ENCODE results near the gene ZNF787.

Gene ZNF787

DNA sequence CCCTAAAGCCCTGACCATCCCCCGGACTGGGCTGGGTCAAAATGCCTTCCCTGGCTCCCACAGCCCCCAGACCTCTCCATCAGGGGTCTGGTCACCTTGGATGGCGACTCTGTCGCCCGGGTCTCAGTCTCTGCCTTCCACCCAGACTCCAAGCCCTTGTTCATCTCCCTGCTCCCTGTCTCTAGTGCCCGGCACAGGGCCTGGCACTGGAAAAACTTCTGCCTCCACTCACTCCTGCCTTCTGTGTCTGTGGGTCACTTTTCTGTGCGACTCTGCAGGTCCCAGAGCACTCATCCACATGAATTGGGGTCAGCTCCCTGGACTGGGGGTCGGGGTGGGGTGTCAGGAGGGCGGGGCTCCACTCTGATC lies 1.1 kb downstream of the ZNF787 start:
- H3K4me3 ChIP-seq (ENCODE audit: insufficient read depth, low read length, poor library complexity, severe bottlenecking) = peak overlapping the region; percentile 72
- no peaks in the 10 kb centered on the region for H3K27me3 ChIP-seq (ENCODE audit: low read length)
- TF ChIP-seq, protein P1, sequence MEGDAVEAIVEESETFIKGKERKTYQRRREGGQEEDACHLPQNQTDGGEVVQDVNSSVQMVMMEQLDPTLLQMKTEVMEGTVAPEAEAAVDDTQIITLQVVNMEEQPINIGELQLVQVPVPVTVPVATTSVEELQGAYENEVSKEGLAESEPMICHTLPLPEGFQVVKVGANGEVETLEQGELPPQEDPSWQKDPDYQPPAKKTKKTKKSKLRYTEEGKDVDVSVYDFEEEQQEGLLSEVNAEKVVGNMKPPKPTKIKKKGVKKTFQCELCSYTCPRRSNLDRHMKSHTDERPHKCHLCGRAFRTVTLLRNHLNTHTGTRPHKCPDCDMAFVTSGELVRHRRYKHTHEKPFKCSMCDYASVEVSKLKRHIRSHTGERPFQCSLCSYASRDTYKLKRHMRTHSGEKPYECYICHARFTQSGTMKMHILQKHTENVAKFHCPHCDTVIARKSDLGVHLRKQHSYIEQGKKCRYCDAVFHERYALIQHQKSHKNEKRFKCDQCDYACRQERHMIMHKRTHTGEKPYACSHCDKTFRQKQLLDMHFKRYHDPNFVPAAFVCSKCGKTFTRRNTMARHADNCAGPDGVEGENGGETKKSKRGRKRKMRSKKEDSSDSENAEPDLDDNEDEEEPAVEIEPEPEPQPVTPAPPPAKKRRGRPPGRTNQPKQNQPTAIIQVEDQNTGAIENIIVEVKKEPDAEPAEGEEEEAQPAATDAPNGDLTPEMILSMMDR (IDR thresholded peaks at IDR 0.05; ENCODE audit: insufficient read depth, low read length, poor library complexity, severe bottlenecking) = no peak
- no peak for TF ChIP-seq EZH2phosphoT487 (conservative IDR thresholded peaks at IDR 0.05; ENCODE audit: low read length)
- peak overlapping the region; percentile 76 for H3K4me2 ChIP-seq (ENCODE audit: low read depth, low read length, poor library complexity, severe bottlenecking)
- no peaks in the 10 kb centered on the region for H3K36me3 ChIP-seq (ENCODE audit: low read length)
- H3K9me2 ChIP-seq (replicated peaks; ENCODE audit: insufficient read depth, low read length) = no peaks in the 10 kb centered on the region
- peak overlapping the region; percentile 85 for H3K9ac ChIP-seq (ENCODE audit: low read length)
- H3K27ac ChIP-seq (ENCODE audit: low read depth, low read length) = peak overlapping the region; percentile 80
- peaks cover 56% of the 10 kb centered on the region for H3K79me2 ChIP-seq (ENCODE audit: insufficient read depth, low read length)
- H4K20me1 ChIP-seq (ENCODE audit: low read depth, low read length) = no peaks in the 10 kb centered on the region
- H2AFZ ChIP-seq (ENCODE audit: low read depth, low read length, severe bottlenecking) = peak overlapping the region; percentile 21
- peaks cover 7% of the 10 kb centered on the region for H3F3A ChIP-seq (ENCODE audit: insufficient read depth)
- H3K9me3 ChIP-seq (ENCODE audit: insufficient read depth, low read length) = no peaks in the 10 kb centered on the region

DNA sequence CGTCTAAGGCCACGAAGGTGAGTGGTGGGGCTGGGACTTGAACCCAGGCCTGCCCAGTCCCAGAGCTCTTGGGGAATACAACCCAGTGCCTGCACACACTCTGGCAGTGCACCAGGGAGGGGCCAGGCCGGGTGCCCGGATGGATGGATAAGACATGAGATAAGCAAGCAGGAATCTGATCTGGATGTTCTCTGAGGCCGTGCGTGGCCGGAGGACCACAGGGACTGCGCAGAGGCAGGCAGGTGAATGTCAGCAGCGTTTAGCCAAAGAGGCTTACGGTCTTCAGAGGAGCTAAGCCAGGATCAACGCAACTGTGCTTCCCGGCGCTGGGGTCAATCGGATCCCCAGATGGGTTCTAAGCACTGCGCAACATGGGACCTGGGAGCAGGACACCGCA lies 1.5 kb downstream of the ZNF787 start:
- peak overlapping the region; percentile 85 for H3K9ac ChIP-seq (ENCODE audit: low read length)

DNA sequence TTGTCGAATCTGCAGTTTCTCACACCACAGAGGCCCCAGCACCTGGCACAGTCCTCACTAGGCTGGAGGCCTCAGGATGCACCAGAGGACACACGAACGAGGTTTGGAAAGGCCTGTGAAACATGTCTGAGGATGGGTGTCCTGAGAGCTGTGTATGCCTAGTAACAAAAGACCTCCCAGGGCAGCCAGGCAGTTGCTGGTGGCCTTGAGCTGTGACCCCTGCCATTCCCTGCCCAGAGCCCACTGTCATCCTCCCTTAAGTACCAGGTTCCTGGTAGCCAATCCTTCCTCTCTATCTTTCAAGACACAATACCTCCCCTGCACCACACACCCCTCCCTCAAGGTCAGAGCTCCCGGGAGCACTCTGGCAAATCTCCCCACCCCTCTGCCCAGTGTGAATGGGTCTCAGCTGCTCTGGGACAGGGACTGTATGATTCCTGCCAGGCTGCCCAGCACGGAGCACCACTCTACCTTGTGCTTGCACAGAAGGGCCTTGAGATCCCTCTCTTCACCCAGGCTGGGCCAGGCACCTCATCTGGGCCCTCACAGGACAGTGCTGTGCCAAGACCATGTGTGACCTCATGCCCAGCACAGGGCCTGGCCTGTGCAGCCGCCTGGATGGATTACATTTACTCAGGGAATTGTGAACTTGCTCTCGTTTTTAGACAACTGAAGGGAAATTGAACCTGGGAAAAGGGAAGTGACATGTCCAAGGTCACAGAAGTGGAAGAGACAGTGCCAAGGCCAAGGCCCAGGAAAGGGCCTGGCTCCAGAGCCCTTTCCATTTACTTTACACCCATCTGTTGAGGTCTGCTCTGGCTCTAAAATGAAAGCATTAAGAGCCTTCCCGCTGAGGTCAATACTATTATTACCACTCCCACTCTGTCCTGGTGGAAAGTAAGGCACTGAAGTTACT lies 2.2 kb downstream of the ZNF787 start:
- Histone ChIP-seq H2AFZ (ENCODE audit: low read depth, low read length, severe bottlenecking) (no peak overlapping the region), H3K4me2 (ENCODE audit: low read depth, low read length, poor library complexity, severe bottlenecking) (peak overlapping the region; percentile 76), H3K27ac (ENCODE audit: low read depth, low read length) (peak overlapping the region; percentile 80; the same call in 1 of the 2 replicates), H3K27me3 (ENCODE audit: low read length) (no peaks in the 10 kb centered on the region), H3F3A (ENCODE audit: insufficient read depth) (peaks cover 7% of the 10 kb centered on the region), H4K20me1 (ENCODE audit: low read depth, low read length) (no peaks in the 10 kb centered on the region), H3K79me2 (ENCODE audit: insufficient read depth, low read length) (peaks cover 66% of the 10 kb centered on the region), H3K9me2 (replicated peaks; ENCODE audit: insufficient read depth, low read length) (no peaks in the 10 kb centered on the region), H3K36me3 (ENCODE audit: low read length) (no peaks in the 10 kb centered on the region), H3K4me3 (ENCODE audit: insufficient read depth, low read length, poor library complexity, severe bottlenecking) (no peak overlapping the region), H3K9me3 (ENCODE audit: insufficient read depth, low read length) (no peaks in the 10 kb centered on the region), H3K9ac (ENCODE audit: low read length) (peak overlapping the region; percentile 85)
- TF ChIP-seq EZH2phosphoT487 (conservative IDR thresholded peaks at IDR 0.05; ENCODE audit: low read length) = no peak
- TF ChIP-seq, protein P1 (IDR thresholded peaks at IDR 0.05; ENCODE audit: insufficient read depth, low read length, poor library complexity, severe bottlenecking) = no peak

More for the DNA sequence above, 1.5 kb downstream of the ZNF787 start:
- Histone ChIP-seq H3K79me2 (ENCODE audit: insufficient read depth, low read length) (peaks cover 60% of the 10 kb centered on the region), H3K4me2 (ENCODE audit: low read depth, low read length, poor library complexity, severe bottlenecking) (peak overlapping the region; percentile 76), H2AFZ (ENCODE audit: low read depth, low read length, severe bottlenecking) (no peak overlapping the region), H4K20me1 (ENCODE audit: low read depth, low read length) (no peaks in the 10 kb centered on the region), H3K4me3 (ENCODE audit: insufficient read depth, low read length, poor library complexity, severe bottlenecking) (peak overlapping the region; percentile 72), H3K9me3 (ENCODE audit: insufficient read depth, low read length) (no peaks in the 10 kb centered on the region), H3K9me2 (replicated peaks; ENCODE audit: insufficient read depth, low read length) (no peaks in the 10 kb centered on the region), H3K27me3 (ENCODE audit: low read length) (no peaks in the 10 kb centered on the region), H3K36me3 (ENCODE audit: low read length) (no peaks in the 10 kb centered on the region), H3K27ac (ENCODE audit: low read depth, low read length) (peak overlapping the region; percentile 80), H3F3A (ENCODE audit: insufficient read depth) (peaks cover 7% of the 10 kb centered on the region)
- TF ChIP-seq EZH2phosphoT487 (conservative IDR thresholded peaks at IDR 0.05; ENCODE audit: low read length) = no peak
- TF ChIP-seq, protein P1 (IDR thresholded peaks at IDR 0.05; ENCODE audit: insufficient read depth, low read length, poor library complexity, severe bottlenecking) = no peak
